Mucosa of descending colon (tissue), 3 donors: ENCODE data around the gene CHEK2. TPM values are rescaled to one million over a fixed set of nuclear protein-coding genes. Genes with fewer than 3 reads are reported as not detected.

ENCODE experiments used
- ATAC-seq: fragments of 200-7000 bp; cut with Tn5 transposase; one replicate; pipeline ENCODE4 v1.9.1; 2020; ENCODE audit warnings: mild to moderate bottlenecking, moderate library complexity
- DNase-seq, 3 donors: peaks; one replicate each; pipeline ENCODE4 v3.0.0-alpha.2; 2020
- H3K36me3 ChIP-seq: fragments of 200-600 bp; one replicate; pipeline ENCODE4 v1.8.0; 2021; ENCODE audit warnings: low read depth, mild to moderate bottlenecking
- H3K4me1 ChIP-seq: fragments of 200-600 bp; one replicate; pipeline ENCODE4 v1.8.0; 2021; ENCODE audit warnings: low read depth, mild to moderate bottlenecking
- H3K4me3 ChIP-seq: fragments of 200-600 bp; one replicate; pipeline ENCODE4 v1.8.0; 2021; ENCODE audit warnings: mild to moderate bottlenecking
- H3K9me3 ChIP-seq: fragments of 200-600 bp; one replicate; pipeline ENCODE4 v1.8.0; 2021; ENCODE audit warnings: mild to moderate bottlenecking
- CTCF ChIP-seq: fragments of 200-600 bp; IDR thresholded peaks from one replicate; pipeline ENCODE4 v1.8.0; 2022; ENCODE audit warnings: antibody characterized with exemption, mild to moderate bottlenecking
- intact Hi-C, 2 donors: fragments of 100-400 bp; cut with DNase I in 1 of 2; cut with micrococcal nuclease in 1 of 2; formaldehyde crosslinking; loops; one replicate each; pipeline versions ENCODE4 v1.11.0 to v1.11.1; 2022; cut with DNase I, micrococcal nuclease
- total RNA-seq, 3 donors: library from RNA; stranded (reverse); fragmentation: NEBNext Ultra II Directional in 2 of 3; extraction: Animal tissue kit (Norgen Biotek cat#: 25700) in 2 of 3; gene quantifications; one replicate each; pipeline versions ENCODE4 v1.2.1 to v1.2.4, GENCODE V29; 2021 to 2023
- donor health status: DM: no; HTN: no; CAD: no; lungs with moderate emphysema.
- donor health status: DM: no; HTN: no; CAD: no.
- donor health status: DM: no; HTN: yes; CAD: no.

The CHEK2 gene
- total RNA-seq, 3 donors from 2014 or later = 15.8 to 21.1 (median 19.5) TPM

GRCh38 chr22:28647216-28647615 lies 94.4 kb downstream of the CHEK2 start:
- no peaks in the 10 kb centered on the region for H3K36me3 ChIP-seq
- TF ChIP-seq CTCF = no peak
- ATAC-seq = no peak
- no peaks in the 10 kb centered on the region for H3K9me3 ChIP-seq
- intact Hi-C loops = no loop called here
- no peaks in the 10 kb centered on the region for H3K4me1 ChIP-seq
- no peak overlapping the region for H3K4me3 ChIP-seq
- no peak for DNase-seq

GRCh38 chr22:28639321-28639720 lies 102.3 kb downstream of the CHEK2 start:
- Histone ChIP-seq H3K4me1 (peaks cover 3% of the 10 kb centered on the region), H3K4me3 (no peak overlapping the region), H3K9me3 (no peaks in the 10 kb centered on the region), H3K36me3 (no peaks in the 10 kb centered on the region)
- ATAC-seq (no peak), DNase-seq (no peak)
- intact Hi-C loops = no loop called here
- TF ChIP-seq CTCF = no peak

Other genes starting within 250 kb of the CHEK2 start
- gene TTC28, start 62.0 kb downstream of the CHEK2 start, total RNA-seq = 10 to 100 TPM in 2 of 3 donors, 1 to 10 TPM in 1; 9.6 to 32.3 (median 13.2) TPM
- gene HSCB, start 219 bp upstream of the CHEK2 start, total RNA-seq = 10 to 100 TPM; 11.6 to 15.5 (median 13.4) TPM
- 10 to 100 TPM; 14.4 to 26.6 (median 17.1) TPM for gene CCDC117, start 30.9 kb upstream of the CHEK2 start, total RNA-seq
- 100 to 1,000 TPM; 116 to 238 (median 132) TPM for gene XBP1, start 58.7 kb upstream of the CHEK2 start, total RNA-seq
- gene ZNRF3, start 141.8 kb upstream of the CHEK2 start, total RNA-seq = 10 to 100 TPM in 1 of 3 donors, 1 to 10 TPM in 2; 5.5 to 10.6 (median 5.8) TPM